ENCODE measurements around the gene SLC66A2.
"Not testable (repeated sequence)": the region's sequence is repeated elsewhere in the genome, so short reads cannot be mapped to it uniquely, and the experiment has no call there.

Gene SLC66A2

GRCh38 chr18:79900610-79901570, 50.6 kb downstream of the SLC66A2 start:
- DNase-seq, result no peak

- no peak for DNase-seq
These were observed 51.6 kb downstream of the SLC66A2 start for GRCh38 chr18:79899609-79900445.

GRCh38 chr18:79898952-79899608, 52.4 kb downstream of the SLC66A2 start:
- DNase-seq, result no peak

GRCh38 chr18:79897940-79898625, 53.4 kb downstream of the SLC66A2 start:
- no peak for DNase-seq

- DNase-seq, result no peak
These were observed 54.7 kb downstream of the SLC66A2 start for GRCh38 chr18:79896738-79897137.

GRCh38 chr18:79890674-79891073, 60.8 kb downstream of the SLC66A2 start:
- no peak for DNase-seq

- DNase-seq, result no peak
These were observed 61.9 kb downstream of the SLC66A2 start for GRCh38 chr18:79889569-79889968.

- no peak for DNase-seq
These were observed 63.4 kb downstream of the SLC66A2 start for GRCh38 chr18:79888016-79888415.

- DNase-seq, result no peak
These were observed 64.1 kb downstream of the SLC66A2 start for GRCh38 chr18:79887181-79888000.

- DNase-seq, result no peak
These were observed 66.3 kb downstream of the SLC66A2 start for GRCh38 chr18:79884963-79885728.

GRCh38 chr18:79884294-79884962, 67.0 kb downstream of the SLC66A2 start:
- no peak for DNase-seq

GRCh38 chr18:79883461-79884293, 67.8 kb downstream of the SLC66A2 start:
- no peak for DNase-seq

GRCh38 chr18:79882522-79883241, 68.8 kb downstream of the SLC66A2 start:
- DNase-seq, result no peak

GRCh38 chr18:79881695-79882094, 69.8 kb downstream of the SLC66A2 start:
- no peak for DNase-seq

GRCh38 chr18:79879566-79879965, 71.9 kb downstream of the SLC66A2 start:
- no peak for DNase-seq

GRCh38 chr18:79878741-79879378, 72.6 kb downstream of the SLC66A2 start:
- no peak for DNase-seq

- not testable (repeated sequence) for DNase-seq
These were observed 73.2 kb downstream of the SLC66A2 start for GRCh38 chr18:79878246-79878645.
